Kidney (tissue), 14 donors: ENCODE data around the gene MALSU1. TPM values are rescaled to one million over a fixed set of nuclear protein-coding genes. Genes with fewer than 3 reads are reported as not detected.

Source experiments
- DNase-seq, 5 donors: peaks; one replicate each; pipeline ENCODE4 v3.0.0-alpha.2; 2013 to 2020
- FAIRE-seq: peaks from 2 replicates; lab custom pipeline; 2012; peaks lifted over from hg19 to GRCh38; lab: Jason Lieb, UNC
- H3K27ac ChIP-seq, 2 donors: one replicate each; pipeline ENCODE4 v1.7.0; 2013; ENCODE audit warnings: low read depth in 2 of 2, low read length in 2 of 2, inconsistent platforms in 1 of 2
- H3K27me3 ChIP-seq: one replicate; pipeline ENCODE4 v1.7.1; 2013; ENCODE audit warnings: low read length, inconsistent platforms; ENCODE audit not compliant: control insufficient read depth, insufficient read depth
- H3K36me3 ChIP-seq, 3 donors: one replicate each; pipeline versions ENCODE4 v1.7.0 to v1.7.1; 2013; ENCODE audit warnings: low read length in 3 of 3, control low read depth in 1 of 3, inconsistent platforms in 1 of 3; ENCODE audit not compliant: insufficient read depth in 3 of 3, control insufficient read depth in 2 of 3
- H3K4me1 ChIP-seq, 3 donors: one replicate each; pipeline versions ENCODE4 v1.7.0 to v1.7.1; 2013; ENCODE audit warnings: low read length in 3 of 3, inconsistent platforms in 1 of 3, low read depth in 1 of 3; ENCODE audit not compliant: control insufficient read depth in 2 of 3, insufficient read depth in 2 of 3
- H3K4me3 ChIP-seq, 3 donors: one replicate each; pipeline versions ENCODE4 v1.7.0 to v1.8.1; 2013; ENCODE audit warnings: low read length in 3 of 3, control low read depth in 1 of 3, inconsistent platforms in 1 of 3
- H3K9ac ChIP-seq, 3 donors: one replicate each; pipeline versions ENCODE4 v1.7.0 to v1.7.1; 2013; ENCODE audit warnings: low read length in 3 of 3, control low read depth in 1 of 3, inconsistent platforms in 1 of 3
- H3K9me3 ChIP-seq, 3 donors: one replicate each; pipeline versions ENCODE4 v1.7.0 to v1.7.1; 2013; ENCODE audit warnings: low read length in 3 of 3, control low read depth in 1 of 3, inconsistent platforms in 1 of 3; ENCODE audit not compliant: control insufficient read depth in 2 of 3, insufficient read depth in 1 of 3
- CTCF ChIP-seq: IDR thresholded peaks from 3 replicates; pipeline ENCODE4 v1.5.1; 2012; ENCODE audit warnings: mild to moderate bottlenecking, moderate library complexity, borderline replicate concordance; ENCODE audit not compliant: insufficient read depth; ENCODE audit errors: extremely low read depth
- intact Hi-C: fragments of 100-400 bp; cut with DNase I; formaldehyde crosslinking; loops from one replicate; pipeline ENCODE4 v1.11.1; 2022
- polyA plus RNA-seq: library from polyadenylated mRNA; stranded (reverse); fragments of 350-450 nt; fragmentation: Illumina TruSeq; extraction: RNeasy Lipid Tissue Mini Kit (QIAGEN cat#74804); gene quantifications from one replicate; pipeline ENCODE4 v1.2.3, GENCODE V29; 2014; ENCODE audit warnings: low read depth, low replicate concordance; ENCODE audit not compliant: insufficient read depth
- total RNA-seq: library from RNA; stranded (reverse); fragmentation: NEBNext Ultra II Directional; extraction: Animal tissue kit (Norgen Biotek cat#: 25700); gene quantifications from one replicate; pipeline ENCODE4 v1.2.1, GENCODE V29; 2021
- donor health status: control.
- donor health status: control.
- donor health status: control.
- donor health status: control.
- donor health status: control.
- donor health status: DM: yes; HTN: yes; CAD: no.
- donor health status: Normal renal cell carcinoma (clear cell type).

The MALSU1 gene
- total and polyA plus RNA-seq, 2 donors from 2014 or later, result 40.3 to 94.9 TPM

GRCh38 chr7:23254051-23254681, 45.0 kb upstream of the MALSU1 start:
- H3K4me3 ChIP-seq, result no peak overlapping the region
- H3K27ac ChIP-seq, result no peak overlapping the region
- H3K36me3 ChIP-seq, result peaks cover 0 to 5% (median 0%) of the 10 kb centered on the region in 3 donors
- intact Hi-C loops, result no loop called here
- FAIRE-seq (no peak), DNase-seq (no peak)
- no peaks in the 10 kb centered on the region for H3K4me1 ChIP-seq
- peaks cover 0 to 8% (median 0%) of the 10 kb centered on the region in 3 donors for H3K9me3 ChIP-seq
- H3K9ac ChIP-seq, result no peak overlapping the region
- no peak for TF ChIP-seq CTCF
- H3K27me3 ChIP-seq, result no peaks in the 10 kb centered on the region

- no peak overlapping the region for H3K9ac ChIP-seq
- no peak overlapping the region for H3K4me3 ChIP-seq
- H3K9me3 ChIP-seq, result peaks cover 0 to 7% (median 0%) of the 10 kb centered on the region in 3 donors
- peaks cover 0 to 5% (median 0%) of the 10 kb centered on the region in 3 donors for H3K36me3 ChIP-seq
- FAIRE-seq, result no peak
- H3K27ac ChIP-seq, result no peak overlapping the region
- no peaks in the 10 kb centered on the region for H3K4me1 ChIP-seq
- TF ChIP-seq CTCF, result no peak
- H3K27me3 ChIP-seq, result no peaks in the 10 kb centered on the region
- intact Hi-C loops, result no loop called here
- no peak for DNase-seq
Measured at GRCh38 chr7:23256731-23257130, 42.4 kb upstream of the MALSU1 start.

GRCh38 chr7:23260371-23260770, 38.8 kb upstream of the MALSU1 start:
- no peak overlapping the region for H3K9ac ChIP-seq
- H3K9me3 ChIP-seq, result no peaks in the 10 kb centered on the region
- peaks cover 0 to 5% (median 0%) of the 10 kb centered on the region in 3 donors for H3K36me3 ChIP-seq
- no peak for FAIRE-seq
- intact Hi-C loops, result no loop called here
- H3K4me1 ChIP-seq, result no peaks in the 10 kb centered on the region
- no peak overlapping the region for H3K4me3 ChIP-seq
- no peak overlapping the region for H3K27ac ChIP-seq
- no peaks in the 10 kb centered on the region for H3K27me3 ChIP-seq
- no peak for TF ChIP-seq CTCF
- DNase-seq, result no peak
